Cardiac muscle cell (in vitro differentiated cells and primary cell): Measurements from ENCODE around the gene BIRC6. TPM values are rescaled to one million over a fixed set of nuclear protein-coding genes. Genes with fewer than 3 reads are reported as not detected.

Source experiments
- DNase-seq, 2 donors: peaks; one replicate each; pipeline versions ENCODE4 v3.0.0 to v3.0.0-alpha.2; 2010 to 2017; ENCODE audit warnings: low read depth in 1 of 2, low spot score in 1 of 2
- H3K27ac ChIP-seq: fragments of 200-600 bp; sonication (generic); 2 replicates; pipeline ENCODE4 v1.5.1; 2016
- H3K27me3 ChIP-seq: fragments of 200-600 bp; sonication (generic); 2 replicates; pipeline ENCODE4 v1.6.0; 2016; ENCODE audit warnings: control low read depth
- H3K36me3 ChIP-seq: fragments of 200-600 bp; sonication (generic); 2 replicates; pipeline ENCODE4 v1.5.1; 2016; ENCODE audit warnings: control low read depth
- H3K4me1 ChIP-seq: fragments of 200-600 bp; sonication (generic); 2 replicates; pipeline ENCODE4 v1.8.1; 2017; ENCODE audit warnings: low read depth, mild to moderate bottlenecking, mixed run types
- H3K4me3 ChIP-seq: fragments of 200-600 bp; sonication (generic); 2 replicates; pipeline ENCODE4 v1.5.1; 2016; ENCODE audit warnings: mild to moderate bottlenecking
- H3K9me3 ChIP-seq: fragments of 200-600 bp; sonication (generic); 2 replicates; pipeline ENCODE4 v1.5.1; 2017; ENCODE audit warnings: low read depth, mild to moderate bottlenecking, control low read depth
- CTCF ChIP-seq: IDR thresholded peaks from 2 replicates; pipeline ENCODE4 v1.5.1; 2012; ENCODE audit warnings: low read depth, mild to moderate bottlenecking, low read length
- polyA plus RNA-seq: library from polyadenylated mRNA; unstranded; fragments of >200 nt; fragmentation: Nextera tagmentation; extraction: Ambion mirVana; gene quantifications from 2 replicates; pipeline ENCODE4 v1.2.1, GENCODE V29; 2016
- total RNA-seq: library from RNA; depleted of rRNA; stranded (reverse); fragments of >200 nt; gene quantifications from 2 replicates; pipeline ENCODE4 v1.2.3, GENCODE V29; 2016

BIRC6 gene
- total and polyA plus RNA-seq, 2 experiments from 2014 or later: 25.0 to 89.9 TPM

- DNase-seq: no peak
- TF ChIP-seq CTCF: no peak
Observed at GRCh38 chr2:32372519-32373182, 15.8 kb downstream of the BIRC6 start.

GRCh38 chr2:32375228-32375892 is 18.5 kb downstream of the BIRC6 start:
- Histone ChIP-seq H3K9me3 (no peaks in the 10 kb centered on the region), H3K27ac (no peak overlapping the region), H3K4me1 (no peaks in the 10 kb centered on the region), H3K4me3 (no peak overlapping the region), H3K36me3 (peaks cover 4% of the 10 kb centered on the region), H3K27me3 (no peaks in the 10 kb centered on the region)
- TF ChIP-seq CTCF: no peak
- no peak for DNase-seq

More at GRCh38 chr2:32372519-32373182, 15.8 kb downstream of the BIRC6 start:
- H3K4me3 ChIP-seq: no peak overlapping the region
- H3K36me3 ChIP-seq: no peaks in the 10 kb centered on the region
- peak overlapping the region; percentile 1 for H3K27ac ChIP-seq
- H3K9me3 ChIP-seq: no peaks in the 10 kb centered on the region
- no peaks in the 10 kb centered on the region for H3K4me1 ChIP-seq
- H3K27me3 ChIP-seq: no peaks in the 10 kb centered on the region

GRCh38 chr2:32376756-32377155 is 19.9 kb downstream of the BIRC6 start:
- Histone ChIP-seq H3K4me1 (no peaks in the 10 kb centered on the region), H3K27me3 (no peaks in the 10 kb centered on the region), H3K27ac (no peak overlapping the region), H3K9me3 (no peaks in the 10 kb centered on the region), H3K36me3 (peaks cover 4% of the 10 kb centered on the region), H3K4me3 (no peak overlapping the region)
- no peak for DNase-seq
- no peak for TF ChIP-seq CTCF

- no peak for DNase-seq
- H3K4me3 ChIP-seq: no peak overlapping the region
- no peaks in the 10 kb centered on the region for H3K9me3 ChIP-seq
- H3K27ac ChIP-seq: no peak overlapping the region
- H3K4me1 ChIP-seq: no peaks in the 10 kb centered on the region
- no peaks in the 10 kb centered on the region for H3K27me3 ChIP-seq
- H3K36me3 ChIP-seq: peaks cover 10% of the 10 kb centered on the region
- no peak for TF ChIP-seq CTCF
Observed at GRCh38 chr2:32377928-32378327, 21.1 kb downstream of the BIRC6 start.

GRCh38 chr2:32379352-32379751 is 22.5 kb downstream of the BIRC6 start:
- no peak overlapping the region for H3K27ac ChIP-seq
- no peak for DNase-seq
- peaks cover 15% of the 10 kb centered on the region for H3K36me3 ChIP-seq
- H3K4me3 ChIP-seq: no peak overlapping the region
- TF ChIP-seq CTCF: no peak
- H3K4me1 ChIP-seq: no peaks in the 10 kb centered on the region
- no peaks in the 10 kb centered on the region for H3K27me3 ChIP-seq
- H3K9me3 ChIP-seq: no peaks in the 10 kb centered on the region
